Measurements from ENCODE around the gene GIMAP7. TPM values are rescaled to one million over a fixed set of nuclear protein-coding genes. Genes with fewer than 3 reads are reported as not detected.
"Not testable (repeated sequence)": the region's sequence is repeated elsewhere in the genome, so short reads cannot be mapped to it uniquely, and the experiment has no call there.

Gene GIMAP7
- total RNA-seq, 2 donors from 2014 or later: 3.6 to 5.7 TPM

DNA sequence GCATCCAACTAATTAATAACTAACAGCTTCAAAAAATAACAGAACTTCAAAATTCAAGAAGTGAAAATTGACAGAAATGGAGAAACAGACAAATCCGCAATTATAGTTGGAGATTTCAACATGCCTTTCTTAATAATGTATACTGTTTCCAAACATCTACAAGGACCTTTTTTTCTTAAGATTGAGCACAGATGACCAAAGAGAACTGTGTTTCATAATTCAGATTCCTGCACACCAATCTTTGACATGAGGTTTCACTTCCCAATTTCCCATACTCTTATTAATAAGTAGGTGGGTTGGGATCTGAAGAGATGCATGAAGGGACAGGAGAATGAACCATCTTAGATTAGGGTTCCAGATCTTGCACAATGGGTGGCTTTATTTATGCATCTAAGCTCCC lies 24.9 kb upstream of the GIMAP7 start:
- H3K9me3 ChIP-seq: no peaks in the 10 kb centered on the region
- no peak overlapping the region for H3K27ac ChIP-seq
- DNase-seq: no peak
- 68 to 81% methylated on average over 1 of the region's 1 CpG for WGBS, 2 donors
- H3K36me3 ChIP-seq (replicated peaks in 1 of 2; ENCODE audit: insufficient read depth in 1 of 2, low read depth in 2 of 2): no peaks in the 10 kb centered on the region
- TF ChIP-seq, protein P1, sequence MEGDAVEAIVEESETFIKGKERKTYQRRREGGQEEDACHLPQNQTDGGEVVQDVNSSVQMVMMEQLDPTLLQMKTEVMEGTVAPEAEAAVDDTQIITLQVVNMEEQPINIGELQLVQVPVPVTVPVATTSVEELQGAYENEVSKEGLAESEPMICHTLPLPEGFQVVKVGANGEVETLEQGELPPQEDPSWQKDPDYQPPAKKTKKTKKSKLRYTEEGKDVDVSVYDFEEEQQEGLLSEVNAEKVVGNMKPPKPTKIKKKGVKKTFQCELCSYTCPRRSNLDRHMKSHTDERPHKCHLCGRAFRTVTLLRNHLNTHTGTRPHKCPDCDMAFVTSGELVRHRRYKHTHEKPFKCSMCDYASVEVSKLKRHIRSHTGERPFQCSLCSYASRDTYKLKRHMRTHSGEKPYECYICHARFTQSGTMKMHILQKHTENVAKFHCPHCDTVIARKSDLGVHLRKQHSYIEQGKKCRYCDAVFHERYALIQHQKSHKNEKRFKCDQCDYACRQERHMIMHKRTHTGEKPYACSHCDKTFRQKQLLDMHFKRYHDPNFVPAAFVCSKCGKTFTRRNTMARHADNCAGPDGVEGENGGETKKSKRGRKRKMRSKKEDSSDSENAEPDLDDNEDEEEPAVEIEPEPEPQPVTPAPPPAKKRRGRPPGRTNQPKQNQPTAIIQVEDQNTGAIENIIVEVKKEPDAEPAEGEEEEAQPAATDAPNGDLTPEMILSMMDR (IDR thresholded peaks at IDR 0.05): no peak
- no peaks in the 10 kb centered on the region for H3K4me1 ChIP-seq
- intact Hi-C loops (cut with DNase I): no loop called here
- H3K27me3 ChIP-seq: no peaks in the 10 kb centered on the region
- ATAC-seq: no peak
- no peak overlapping the region for H3K4me3 ChIP-seq

DNA sequence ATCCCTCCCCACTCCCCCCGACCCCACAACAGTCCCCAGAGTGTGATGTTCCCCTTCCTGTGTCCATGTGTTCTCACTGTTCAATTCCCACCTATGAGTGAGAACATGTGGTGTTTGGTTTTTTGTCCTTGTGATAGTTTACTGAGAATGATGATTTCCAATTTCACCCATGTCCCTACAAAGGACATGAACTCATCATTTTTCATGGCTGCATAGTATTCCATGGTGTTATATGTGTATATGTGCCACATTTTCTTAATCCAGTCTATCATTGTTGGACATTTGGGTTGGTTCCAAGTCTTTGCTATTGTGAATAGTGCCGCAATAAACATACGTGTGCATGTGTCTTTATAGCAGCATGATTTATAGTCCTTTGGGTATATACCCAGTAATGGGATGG lies 21.2 kb upstream of the GIMAP7 start:
- H3K4me3 ChIP-seq; intact Hi-C loops (cut with DNase I); H3K4me1 ChIP-seq; H3K9me3 ChIP-seq; H3K27ac ChIP-seq; ATAC-seq; H3K36me3 ChIP-seq (replicated peaks in 1 of 2; ENCODE audit: insufficient read depth in 1 of 2, low read depth in 2 of 2); H3K27me3 ChIP-seq; DNase-seq: not testable (repeated sequence)
- 18 to 20% methylated on average over 1 of the region's 3 CpGs for WGBS, 2 donors

DNA sequence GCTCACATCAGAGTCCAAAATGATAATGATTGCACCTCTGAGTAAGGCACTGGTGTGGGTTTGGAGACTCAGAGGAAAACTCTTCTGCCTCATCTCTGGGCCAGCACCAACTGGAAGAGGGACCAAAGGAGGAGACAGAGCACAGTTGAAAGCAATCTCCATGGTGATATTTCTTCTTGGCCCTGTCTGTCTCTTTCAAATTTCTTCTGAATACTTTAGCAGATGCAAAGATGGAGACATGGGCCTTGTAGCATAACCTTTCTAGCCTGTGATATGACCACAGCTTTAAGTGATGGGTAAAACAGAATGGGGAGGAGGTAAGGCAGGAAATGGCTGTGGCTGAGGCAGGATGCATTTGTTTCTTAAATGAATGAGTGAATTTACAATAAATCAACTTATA lies 12.2 kb upstream of the GIMAP7 start:
- no peaks in the 10 kb centered on the region for H3K36me3 ChIP-seq (replicated peaks in 1 of 2; ENCODE audit: insufficient read depth in 1 of 2, low read depth in 2 of 2)
- no peaks in the 10 kb centered on the region for H3K9me3 ChIP-seq
- H3K4me3 ChIP-seq: no peak overlapping the region
- TF ChIP-seq, protein P1 (IDR thresholded peaks at IDR 0.05): no peak
- TF ChIP-seq POLR2A (IDR thresholded peaks at IDR 0.05): no peak
- ATAC-seq: no peak
- H3K27me3 ChIP-seq: no peaks in the 10 kb centered on the region
- H3K27ac ChIP-seq: no peak overlapping the region
- H3K4me1 ChIP-seq: no peaks in the 10 kb centered on the region
- intact Hi-C loops (cut with DNase I): no loop called here
- no peak for DNase-seq

DNA sequence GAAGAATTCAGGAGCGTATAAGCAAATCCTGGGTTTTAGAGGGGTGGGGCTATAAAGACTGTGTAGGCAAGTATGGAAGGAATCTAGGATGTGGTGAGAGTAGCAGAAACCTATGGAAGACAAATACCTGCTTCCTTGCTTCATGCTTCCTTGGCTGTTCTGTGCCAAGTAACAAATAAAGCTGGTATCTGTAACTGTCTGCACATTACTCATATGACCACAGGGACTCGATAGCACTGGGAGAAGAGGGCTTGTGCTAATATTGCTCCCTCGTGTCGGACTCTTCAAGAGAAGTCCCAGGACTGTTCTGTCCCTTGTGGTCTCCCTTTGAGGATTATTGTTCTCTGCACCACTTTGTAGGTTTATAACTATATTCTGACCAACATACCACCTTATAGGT lies 11.5 kb upstream of the GIMAP7 start:
- TF ChIP-seq POLR2A (IDR thresholded peaks at IDR 0.05): no peak
- TF ChIP-seq, protein P1 (IDR thresholded peaks at IDR 0.05): no peak
- intact Hi-C loops (cut with DNase I): no loop called here
- DNase-seq (no peak), ATAC-seq (no peak)
- Histone ChIP-seq H3K27ac (no peak overlapping the region), H3K4me1 (no peaks in the 10 kb centered on the region), H3K36me3 (replicated peaks in 1 of 2; ENCODE audit: insufficient read depth in 1 of 2, low read depth in 2 of 2) (no peaks in the 10 kb centered on the region), H3K9me3 (no peaks in the 10 kb centered on the region), H3K27me3 (no peaks in the 10 kb centered on the region), H3K4me3 (no peak overlapping the region)
- 62 to 77% methylated on average over 4 of the region's 4 CpGs for WGBS, 2 donors

DNA sequence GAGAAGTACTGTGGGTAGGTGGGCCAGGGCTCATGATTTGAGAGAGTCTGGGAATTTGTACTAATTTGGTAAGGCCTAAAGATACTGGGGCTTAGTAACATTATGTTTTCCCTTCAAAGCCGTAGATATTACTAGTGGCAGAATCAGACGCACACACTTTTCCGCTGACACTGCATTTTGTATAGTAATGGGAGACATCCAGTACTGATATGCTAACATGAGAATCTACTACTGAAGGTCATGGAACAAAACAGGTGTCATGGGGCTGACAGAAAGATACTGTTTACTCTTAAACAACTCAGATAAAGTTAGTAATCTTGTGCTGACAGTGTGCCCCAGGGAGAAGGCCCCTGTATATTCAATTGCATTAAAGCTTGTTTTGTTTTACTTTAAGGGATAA lies 11.1 kb upstream of the GIMAP7 start:
- Histone ChIP-seq H3K27me3 (no peaks in the 10 kb centered on the region), H3K9me3 (no peaks in the 10 kb centered on the region), H3K27ac (no peak overlapping the region), H3K4me1 (no peaks in the 10 kb centered on the region), H3K4me3 (no peak overlapping the region), H3K36me3 (replicated peaks in 1 of 2; ENCODE audit: insufficient read depth in 1 of 2, low read depth in 2 of 2) (no peaks in the 10 kb centered on the region)
- DNase-seq: no peak
- TF ChIP-seq POLR2A (IDR thresholded peaks at IDR 0.05): no peak
- TF ChIP-seq, protein P1 (IDR thresholded peaks at IDR 0.05): no peak
- intact Hi-C loops (cut with DNase I): no loop called here
- WGBS, 2 donors: 21 to 35% methylated on average over 3 of the region's 3 CpGs
- no peak for ATAC-seq

All from body of pancreas (tissue), 4 donors.